HCT116 (cell line): ENCODE data around the gene MTCP1. TPM values are rescaled to one million over a fixed set of nuclear protein-coding genes. Genes with fewer than 3 reads are reported as not detected.

Experiments used
- ATAC-seq: fragments of 200-7000 bp; cut with Tn5 transposase; 2 replicates; pipeline ENCODE4 v1.9.1; 2020; ENCODE audit warnings: mild to moderate bottlenecking, moderate library complexity
- BruUV-seq: library from RNA; stranded (reverse); fragments of 400-500 nt; replicated peaks from 2 replicates; lab custom pipeline; 2021; lab: Mats Ljungman, UMichigan
- CTCF ChIA-PET: fragments of 300-600 bp; sonication (Branson Sonifier 250); formaldehyde crosslinking; loops from one replicate; lab custom pipeline; 2021; ENCODE audit warnings: antibody characterized with exemption; lab: Charles Lee
- POLR2A ChIA-PET: fragments of 300-600, 350-600 bp; sonication (Branson Sonifier 250); formaldehyde crosslinking; loops from one replicate; lab custom pipeline; 2021; ENCODE audit warnings: antibody characterized with exemption; lab: Charles Lee
- RAD21 ChIA-PET, 2 experiments: fragments of 300-600 bp; sonication (Branson Sonifier 250); formaldehyde crosslinking; loops; one replicate each; lab custom pipeline; 2023; ENCODE audit warnings: low total read pairs in 2 of 2; ENCODE audit not compliant: uncharacterized antibody in 2 of 2, unreplicated experiment in 2 of 2, low non-redundant PET in 1 of 2; lab: Charles Lee
- DNase-seq: peaks from one replicate; pipeline ENCODE4 v3.0.0-alpha.2; 2010; ENCODE audit warnings: low read depth, low spot score
- H2AFZ ChIP-seq: fragments of 200-600 bp; shearing (Covaris generic), sonication (generic); 2 replicates; pipeline ENCODE4 v1.6.1; 2017; ENCODE audit warnings: low read depth, mixed run types, mixed read lengths, antibody characterized with exemption, low read length; ENCODE audit not compliant: poor library complexity, severe bottlenecking
- H3K27ac ChIP-seq: 2 replicates; pipeline ENCODE4 v1.5.1; 2012; ENCODE audit warnings: low read depth, low read length
- H3K27me3 ChIP-seq: fragments of 200-600 bp; sonication (generic); 2 replicates; pipeline ENCODE4 v1.6.1; 2016; ENCODE audit warnings: mixed run types, low read length, mixed read lengths; ENCODE audit not compliant: insufficient read depth
- H3K36me3 ChIP-seq, 2 experiments: fragments of 200-500 bp in 1 of 2; fragments of 200-600 bp in 1 of 2; sonication (Bioruptor generic) in 1 of 2; sonication (generic) in 1 of 2; 2 replicates each; pipeline versions ENCODE4 v1.5.1 to v1.6.1; 2014 to 2016; ENCODE audit warnings: low read length in 2 of 2, inconsistent platforms in 1 of 2, mixed read lengths in 1 of 2, mixed run types in 1 of 2; ENCODE audit not compliant: insufficient read depth in 2 of 2, control insufficient read depth in 1 of 2
- H3K4me1 ChIP-seq, 2 experiments: fragments of 200-600 bp in 1 of 2; sonication (generic) in 1 of 2; 2 replicates each; pipeline versions ENCODE4 v1.5.1 to v1.6.1; 2012 to 2017; ENCODE audit warnings: low read length in 2 of 2, inconsistent platforms in 1 of 2, mild to moderate bottlenecking in 1 of 2, mixed read lengths in 1 of 2, mixed run types in 1 of 2, moderate library complexity in 1 of 2; ENCODE audit not compliant: insufficient read depth in 2 of 2, control insufficient read depth in 1 of 2
- H3K4me2 ChIP-seq: fragments of 200-600 bp; sonication (generic); 2 replicates; pipeline ENCODE4 v1.6.1; 2017; ENCODE audit warnings: mixed run types, low read length, mixed read lengths
- H3K4me3 ChIP-seq, 2 experiments: fragments of 200-600 bp in 1 of 2; sonication (generic) in 1 of 2; replicated peaks in 1 of 2; 2 replicates each; pipeline ENCODE4 v1.5.1; 2011 to 2016; ENCODE audit warnings: low read length in 2 of 2, control low read depth in 1 of 2, low read depth in 1 of 2, mild to moderate bottlenecking in 1 of 2, mixed read lengths in 1 of 2, mixed run types in 1 of 2
- H3K79me2 ChIP-seq: fragments of 200-600 bp; sonication (generic); 2 replicates; pipeline ENCODE4 v1.6.1; 2017; ENCODE audit warnings: mild to moderate bottlenecking, mixed run types, low read length, moderate library complexity, mixed read lengths; ENCODE audit not compliant: insufficient read depth
- H3K9ac ChIP-seq: fragments of 200-600 bp; sonication (generic); 2 replicates; pipeline ENCODE4 v1.6.1; 2016; ENCODE audit warnings: low read length, mixed read lengths
- H3K9me2 ChIP-seq: fragments of 200-600 bp; sonication (generic), shearing (Covaris generic); 2 replicates; pipeline ENCODE4 v1.6.1; 2017; ENCODE audit warnings: mixed run types, mild to moderate bottlenecking, moderate library complexity; ENCODE audit not compliant: insufficient read depth
- H3K9me3 ChIP-seq, 2 experiments: fragments of 200-500 bp in 1 of 2; fragments of 200-600 bp in 1 of 2; sonication (Bioruptor generic) in 1 of 2; sonication (generic) in 1 of 2; 2 replicates each; pipeline ENCODE4 v1.6.1; 2014 to 2017; ENCODE audit warnings: low read length in 2 of 2, mixed read lengths in 2 of 2, inconsistent platforms in 1 of 2, low read depth in 1 of 2, mild to moderate bottlenecking in 1 of 2, mixed run types in 1 of 2, moderate library complexity in 1 of 2; ENCODE audit not compliant: control insufficient read depth in 1 of 2, insufficient read depth in 1 of 2
- H4K20me1 ChIP-seq: fragments of 200-600 bp; sonication (generic), shearing (Covaris generic); 2 replicates; pipeline ENCODE4 v1.6.1; 2017; ENCODE audit warnings: mixed run types, mild to moderate bottlenecking, moderate library complexity; ENCODE audit not compliant: insufficient read depth
- CBX3 ChIP-seq: IDR thresholded peaks from 2 replicates; pipeline ENCODE4 v1.6.1; 2012; ENCODE audit warnings: low read depth
- EGR1 ChIP-seq: IDR thresholded peaks from 2 replicates; pipeline ENCODE4 v1.6.1; 2012; ENCODE audit warnings: low read depth
- FOSL1 ChIP-seq: IDR thresholded peaks from 2 replicates; pipeline ENCODE4 v1.6.1; 2012; ENCODE audit warnings: low read depth
- MAX ChIP-seq: IDR thresholded peaks from 2 replicates; pipeline ENCODE4 v1.6.1; 2012
- POLR2AphosphoS5 ChIP-seq: IDR thresholded peaks from 2 replicates; pipeline ENCODE4 v1.6.1; 2011; ENCODE audit warnings: mild to moderate bottlenecking, low read depth, low read length, moderate library complexity
- RAD21 ChIP-seq: IDR thresholded peaks from 2 replicates; pipeline ENCODE4 v1.6.1; 2012; ENCODE audit warnings: low read depth, mild to moderate bottlenecking
- REST ChIP-seq: IDR thresholded peaks from 2 replicates; pipeline ENCODE4 v1.6.1; 2012; ENCODE audit warnings: low read depth
- SIN3A ChIP-seq: IDR thresholded peaks from 2 replicates; pipeline ENCODE4 v1.6.1; 2012; ENCODE audit warnings: low read depth
- SP1 ChIP-seq: IDR thresholded peaks from 2 replicates; pipeline ENCODE4 v1.6.1; 2012; ENCODE audit warnings: low read depth
- SRF ChIP-seq: IDR thresholded peaks from 2 replicates; pipeline ENCODE4 v1.6.1; 2012; ENCODE audit warnings: low read depth
- TCF7L2 ChIP-seq: IDR thresholded peaks from 2 replicates; pipeline ENCODE4 v1.7.0; 2011; ENCODE audit warnings: borderline replicate concordance, inconsistent platforms; ENCODE audit not compliant: insufficient read depth, insufficient read length; ENCODE audit errors: extremely low read depth
- ZFX ChIP-seq: fragments of 450-650 bp; IDR thresholded peaks from 2 replicates; pipeline ENCODE4 v1.6.1; 2017
- intact Hi-C: fragments of 100-400 bp; cut with micrococcal nuclease; formaldehyde crosslinking; loops from 2 replicates; pipeline ENCODE4 v1.10.0; 2022
- total RNA-seq: library from RNA; stranded (reverse); gene quantifications from one replicate; pipeline ENCODE4 v1.2.1, GENCODE V29; 2021; ENCODE audit not compliant: unreplicated experiment

Gene MTCP1
- total RNA-seq, 1 experiment from 2014 or later, result 10.7 TPM

DNA sequence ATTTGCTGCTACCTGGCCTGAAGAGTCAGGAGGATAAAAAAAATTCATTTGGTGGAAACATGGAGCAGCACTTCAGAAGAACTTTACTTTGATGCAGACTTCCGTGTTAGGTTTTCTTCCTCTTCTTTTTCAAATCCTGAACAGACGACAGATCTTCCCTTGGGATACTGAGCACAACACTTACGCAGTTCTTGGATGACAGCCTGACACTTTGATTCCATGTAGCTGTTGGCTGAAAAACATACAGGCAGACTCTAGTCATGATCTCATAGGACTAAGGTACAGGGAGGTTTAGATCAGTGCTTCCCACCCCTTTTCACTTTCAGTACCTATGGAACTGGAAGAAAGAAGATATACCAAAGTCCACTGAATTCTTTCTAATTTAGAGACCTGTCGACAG is 9.2 kb downstream of the MTCP1 start:
- H3K4me2 ChIP-seq, result no peak overlapping the region
- TF ChIP-seq SRF (no peak), REST (no peak), TCF7L2 (no peak), SP1 (no peak), POLR2AphosphoS5 (no peak), FOSL1 (no peak), EGR1 (no peak), MAX (no peak), RAD21 (no peak), ZFX (no peak), SIN3A (no peak), CBX3 (no peak)
- TF ChIP-seq, all 23 proteins: peak for 0
- H3K4me3 ChIP-seq, result no peak overlapping the region
- no peak overlapping the region for H2AFZ ChIP-seq
- H3K9me3 ChIP-seq, result no peaks in the 10 kb centered on the region
- H4K20me1 ChIP-seq, result no peaks in the 10 kb centered on the region
- RAD21 ChIA-PET, result no interaction called here
- POLR2A ChIA-PET, result no interaction called here
- no peak overlapping the region for H3K27ac ChIP-seq
- intact Hi-C loops, result no loop called here
- DNase-seq, result no peak
- 0 out of 2 replicates have a peak, but pooled peaks cover 3% of the 10 kb centered on the region for H3K79me2 ChIP-seq
- H3K9me2 ChIP-seq, result no peaks in the 10 kb centered on the region
- CTCF ChIA-PET, result no interaction called here
- no peak overlapping the region for H3K9ac ChIP-seq
- ATAC-seq, result no peak
- no peaks in the 10 kb centered on the region for H3K27me3 ChIP-seq
- H3K36me3 ChIP-seq, result no peaks in the 10 kb centered on the region; a peak in 1 of 4 replicates
- no TSS peak for BruUV-seq
- H3K4me1 ChIP-seq, result peaks cover 2 to 15% of the 10 kb centered on the region in 2 experiments; a peak in 1 of 4 replicates
